Mammary microvascular endothelial cell (primary cell): Measurements from ENCODE around the gene OOEP. TPM values are rescaled to one million over a fixed set of nuclear protein-coding genes. Genes with fewer than 3 reads are reported as not detected.

Experiments
- total RNA-seq: library from RNA; depleted of rRNA; stranded (reverse); fragments of >200 nt; gene quantifications from 2 replicates; pipeline ENCODE4 v1.2.3, GENCODE V29; 2015

OOEP gene
- total RNA-seq = not detected in 2 replicates

GRCh38 chr6:73369563-73369962, at the start of gene OOEP:
OOEP (minus strand) TSS chr6:73369897; CDS start chr6:73369792, 105 bp downstream.

GRCh38 chr6:73394577-73395354, 25.1 kb upstream of the OOEP start, which contains the start of gene DDX43:
DDX43 (plus strand) TSS chr6:73394828; CDS start chr6:73394906, 78 bp downstream.

GRCh38 chr6:73362358-73362757, 7.3 kb downstream of the OOEP start, which contains the start of gene KHDC3L:
KHDC3L (plus strand) TSS chr6:73362658; CDS start chr6:73362730, 72 bp downstream.

GRCh38 chr6:73353636-73354593, 15.8 kb downstream of the OOEP start, which contains the start of gene DPPA5:
DPPA5 (minus strand) TSS chr6:73354276; CDS start chr6:73354225, 51 bp downstream.

Other genes starting within 250 kb of the OOEP start
- not detected in 2 replicates for gene KHDC1L, start 144.4 kb downstream of the OOEP start, total RNA-seq
- gene KHDC1, start 106.7 kb downstream of the OOEP start, total RNA-seq = 0.80 and 1.9 TPM in 2 replicates
- not detected in 2 replicates for gene DPPA5, start 15.6 kb downstream of the OOEP start, total RNA-seq
- gene KHDC3L, start 7.2 kb downstream of the OOEP start, total RNA-seq = not detected in 2 replicates
- 0.53 and 1.5 TPM in 2 replicates for gene DDX43, start 24.9 kb upstream of the OOEP start, total RNA-seq
- gene CGAS, start 82.4 kb upstream of the OOEP start, total RNA-seq = 11.6 and 13.6 TPM in 2 replicates
- gene MTO1, start 91.8 kb upstream of the OOEP start, total RNA-seq = 31.2 and 32.0 TPM in 2 replicates
- gene EEF1A1, start 151.1 kb upstream of the OOEP start, total RNA-seq = 11,518 and 12,167 TPM in 2 replicates